SKM-1 (cell line): ENCODE data around the gene PRAMEF20.

Source experiments
- DNase-seq: peaks from one replicate; lab custom pipeline; 2025; ENCODE audit not compliant: unreplicated experiment; lab: John Stamatoyannopoulos, UW

PRAMEF20 gene

GRCh38 chr1:13461977-13462376 lies 51.7 kb downstream of the PRAMEF20 start:
- DNase-seq: no peak

DNA sequence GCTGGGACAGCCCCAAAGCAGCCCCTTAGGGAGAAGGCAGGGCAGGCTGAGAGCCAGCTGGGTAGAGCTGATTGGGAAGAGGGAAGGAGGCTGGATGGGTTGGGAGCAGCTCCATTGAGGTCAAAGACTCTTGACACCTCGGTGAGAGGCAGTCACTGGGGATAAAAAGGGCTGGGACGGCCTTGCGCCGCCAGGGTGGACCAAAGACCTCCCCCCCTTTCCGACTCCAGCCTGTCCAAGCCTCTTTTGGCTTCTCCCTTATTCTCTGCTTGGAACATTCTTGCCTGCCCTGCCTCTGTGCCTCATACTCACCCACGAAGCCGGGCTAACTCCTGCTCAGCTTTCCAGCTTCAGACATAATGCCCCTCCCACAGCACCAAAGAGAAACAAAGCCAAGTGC lies 52.4 kb downstream of the PRAMEF20 start:
- no peak for DNase-seq

DNA sequence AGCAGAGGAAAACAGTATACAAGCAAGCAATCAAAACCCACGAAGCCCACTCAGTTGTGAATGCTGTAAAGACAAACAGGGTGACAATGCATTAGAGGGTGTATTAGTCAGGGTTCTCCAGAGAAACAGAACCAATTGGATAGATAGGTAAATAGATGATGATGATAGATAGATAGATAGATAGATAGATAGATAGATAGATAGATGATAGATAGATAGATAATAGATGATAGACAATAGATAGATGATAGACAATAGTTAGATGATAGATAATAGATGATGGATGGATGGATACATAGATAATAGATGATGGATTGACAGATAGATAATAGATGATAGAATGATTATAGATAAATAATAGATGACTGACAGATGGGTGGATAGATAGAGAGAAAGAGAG lies 55.3 kb downstream of the PRAMEF20 start:
- DNase-seq: no peak

DNA sequence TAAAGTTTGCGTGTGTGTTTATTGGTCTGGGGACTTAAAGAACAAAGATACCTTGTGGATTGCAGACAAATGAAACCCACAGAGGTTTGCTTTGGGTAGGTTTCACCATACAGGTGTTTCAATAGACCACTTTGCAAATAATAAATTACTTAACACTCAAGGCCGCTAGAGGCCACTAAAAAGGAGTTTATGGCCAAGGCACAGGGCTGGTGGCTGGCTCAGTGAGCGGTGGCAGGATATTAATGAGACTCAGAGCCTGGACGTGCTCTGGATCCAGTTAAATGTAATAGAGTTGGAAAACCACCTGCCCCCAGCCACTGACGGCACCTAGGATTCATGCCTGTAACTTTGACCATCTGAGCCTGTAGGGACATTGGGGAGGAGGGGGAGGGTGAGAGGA lies 59.1 kb downstream of the PRAMEF20 start:
- no peak for DNase-seq
